Upper lobe of left lung (tissue), 4 donors: ENCODE results near the gene ZNF831.

Source experiments
- CTCF ChIP-seq, 6 experiments: fragments of 450-650 bp in 4 of 6; fragments of 200-600 bp in 2 of 6; sonication (generic) in 2 of 6; IDR thresholded peaks; one replicate each; pipeline ENCODE4 v1.5.1; 2016 to 2019; ENCODE audit warnings: antibody characterized with exemption in 6 of 6
- POLR2A ChIP-seq, 4 donors: fragments of 450-650 bp; IDR thresholded peaks; one replicate each; pipeline ENCODE4 v1.5.1; 2016 to 2017; ENCODE audit warnings: antibody characterized with exemption in 4 of 4, mild to moderate bottlenecking in 2 of 4
- POLR2AphosphoS5 ChIP-seq, 2 donors: sonication (generic); formaldehyde crosslinking; IDR thresholded peaks; one replicate each; pipeline ENCODE4 v1.5.1; 2017; ENCODE audit warnings: antibody characterized with exemption in 2 of 2

DNA sequence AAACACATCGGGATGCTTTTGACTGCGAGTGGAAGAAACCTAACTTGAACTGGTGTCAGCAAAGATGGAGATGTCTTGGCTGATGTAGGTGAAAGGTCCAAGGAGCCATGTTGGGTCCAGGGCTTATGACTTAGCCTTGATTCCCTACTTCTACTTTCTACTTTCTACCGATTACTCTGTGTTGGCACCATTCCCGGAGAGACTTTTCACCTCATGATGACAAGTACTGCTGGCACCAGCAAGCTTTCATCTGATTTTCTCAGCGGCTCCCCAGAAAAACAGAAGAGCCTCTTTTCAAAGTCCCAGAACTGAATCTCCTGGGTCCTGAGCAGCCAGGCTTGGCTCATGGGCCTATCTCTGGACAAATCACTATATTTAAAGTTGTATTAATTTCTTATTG, 131.9 kb downstream of the ZNF831 start:
- no peak for TF ChIP-seq POLR2AphosphoS5 (IDR thresholded peaks at IDR 0.05)
- TF ChIP-seq CTCF (IDR thresholded peaks at IDR 0.05): no peak
- no peak for TF ChIP-seq POLR2A (IDR thresholded peaks at IDR 0.05)
